Measurements from ENCODE around the gene ATG12. TPM values are rescaled to one million over a fixed set of nuclear protein-coding genes. Genes with fewer than 3 reads are reported as not detected.

ATG12 gene
- total and polyA plus RNA-seq, 2 of the 13 experiments (the other 11 are each of a cell fraction or from before 2014, with no cell fraction given), result 46.4 to 58.1 TPM

DNA sequence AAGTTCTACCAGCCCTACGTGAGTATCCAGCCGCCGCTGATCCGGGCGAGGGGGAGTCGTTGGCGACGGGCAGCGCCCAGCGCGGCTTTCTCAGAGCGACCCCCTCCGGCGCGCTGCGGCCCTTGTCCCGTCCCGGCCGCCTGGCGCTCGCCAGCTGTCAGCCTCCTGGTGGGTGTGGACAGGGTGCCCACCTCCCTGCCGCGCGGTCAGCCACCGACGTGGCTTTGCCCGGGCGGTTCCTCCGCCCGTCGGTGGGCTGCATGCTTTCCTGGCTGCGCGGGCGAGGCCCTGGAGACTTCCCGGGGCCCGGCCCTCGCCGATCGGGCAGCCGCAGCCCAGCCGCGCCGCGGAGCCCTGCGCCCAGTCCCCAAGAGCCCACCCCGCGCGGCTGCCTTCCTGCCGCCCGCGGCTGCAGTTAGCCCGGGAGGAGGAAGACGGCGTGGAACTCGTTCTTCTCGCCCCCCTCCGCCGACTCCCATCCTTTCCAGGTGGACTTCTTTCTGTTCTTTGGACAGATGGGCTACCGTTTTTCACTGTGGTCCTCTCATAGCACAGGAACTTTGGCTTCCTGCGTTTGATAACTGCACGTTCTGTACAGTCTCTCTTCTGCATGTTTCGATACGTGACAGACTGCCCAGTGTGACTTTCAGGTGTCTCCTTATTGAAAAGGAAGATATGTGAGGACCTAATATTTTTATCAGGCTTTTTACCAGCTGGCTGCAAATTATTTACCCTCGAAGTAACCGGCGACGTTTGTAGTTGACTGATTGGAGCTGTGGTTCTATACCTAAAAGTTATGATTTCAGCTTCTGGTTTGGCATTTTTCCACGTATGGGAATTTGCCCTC, 947 bp upstream of the ATG12 start (continued):
- TF ChIP-seq NR1H2 (CRISPR knock-in tag; IDR thresholded peaks at IDR 0.05; ENCODE audit: borderline replicate concordance, low read depth) (no peak), ESRRA (CRISPR knock-in tag; IDR thresholded peaks at IDR 0.05; ENCODE audit: low read depth) (no peak), MAZ (IDR thresholded peaks at IDR 0.05; ENCODE audit: borderline replicate concordance, low read depth, low read length) (peak; percentile 55; the same call in 1 of the 2 replicates), MAZ (CRISPR knock-in tag; IDR thresholded peaks at IDR 0.05; ENCODE audit: low read depth) (peak; percentile 76; the same call in 1 of the 2 replicates), MED13 (CRISPR knock-in tag; IDR thresholded peaks at IDR 0.05) (peak; percentile 67; the same call in 1 of the 2 replicates), KDM3A (CRISPR knock-in tag; IDR thresholded peaks at IDR 0.05; ENCODE audit: low read depth) (no peak; the same call in 1 of the 2 replicates), ZNF543 (CRISPR knock-in tag; IDR thresholded peaks at IDR 0.05) (peak; percentile 63; the same call in 1 of the 2 replicates), RCOR2 (CRISPR knock-in tag; IDR thresholded peaks at IDR 0.05) (no peak), NR2F2 (IDR thresholded peaks at IDR 0.05; ENCODE audit: borderline replicate concordance, low read depth) (no peak), SMAD1 (CRISPR knock-in tag; IDR thresholded peaks at IDR 0.05; ENCODE audit: borderline replicate concordance, low read depth) (no peak), SPEN (CRISPR knock-in tag; IDR thresholded peaks at IDR 0.05; ENCODE audit: low read depth) (no peak), BRD4 (CRISPR knock-in tag; IDR thresholded peaks at IDR 0.05) (0 out of 2 replicates have a peak, but pooled peaks have one; percentile 43), HNRNPK (IDR thresholded peaks at IDR 0.05; ENCODE audit: low read depth, low read length, poor library complexity, severe bottlenecking) (peak; percentile 78), ZBTB7B (CRISPR knock-in tag; IDR thresholded peaks at IDR 0.05) (peak; percentile 80)
- TF ChIP-seq, protein P1, sequence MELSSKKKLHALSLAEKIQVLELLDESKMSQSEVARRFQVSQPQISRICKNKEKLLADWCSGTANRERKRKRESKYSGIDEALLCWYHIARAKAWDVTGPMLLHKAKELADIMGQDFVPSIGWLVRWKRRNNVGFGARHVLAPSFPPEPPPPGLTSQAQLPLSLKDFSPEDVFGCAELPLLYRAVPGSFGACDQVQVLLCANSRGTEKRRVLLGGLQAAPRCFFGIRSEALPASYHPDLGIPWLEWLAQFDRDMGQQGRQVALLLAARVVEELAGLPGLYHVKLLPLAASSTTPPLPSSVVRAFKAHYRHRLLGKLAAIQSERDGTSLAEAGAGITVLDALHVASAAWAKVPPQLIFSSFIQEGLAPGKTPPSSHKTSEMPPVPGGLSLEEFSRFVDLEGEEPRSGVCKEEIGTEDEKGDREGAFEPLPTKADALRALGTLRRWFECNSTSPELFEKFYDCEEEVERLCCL (CRISPR knock-in tag; IDR thresholded peaks at IDR 0.05; ENCODE audit: borderline replicate concordance), result no peak
- TF ChIP-seq, protein P2, sequence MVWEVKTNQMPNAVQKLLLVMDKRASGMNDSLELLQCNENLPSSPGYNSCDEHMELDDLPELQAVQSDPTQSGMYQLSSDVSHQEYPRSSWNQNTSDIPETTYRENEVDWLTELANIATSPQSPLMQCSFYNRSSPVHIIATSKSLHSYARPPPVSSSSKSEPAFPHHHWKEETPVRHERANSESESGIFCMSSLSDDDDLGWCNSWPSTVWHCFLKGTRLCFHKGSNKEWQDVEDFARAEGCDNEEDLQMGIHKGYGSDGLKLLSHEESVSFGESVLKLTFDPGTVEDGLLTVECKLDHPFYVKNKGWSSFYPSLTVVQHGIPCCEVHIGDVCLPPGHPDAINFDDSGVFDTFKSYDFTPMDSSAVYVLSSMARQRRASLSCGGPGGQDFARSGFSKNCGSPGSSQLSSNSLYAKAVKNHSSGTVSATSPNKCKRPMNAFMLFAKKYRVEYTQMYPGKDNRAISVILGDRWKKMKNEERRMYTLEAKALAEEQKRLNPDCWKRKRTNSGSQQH (CRISPR knock-in tag; IDR thresholded peaks at IDR 0.05; ENCODE audit: low read depth), result no peak
- TF ChIP-seq, protein P3, sequence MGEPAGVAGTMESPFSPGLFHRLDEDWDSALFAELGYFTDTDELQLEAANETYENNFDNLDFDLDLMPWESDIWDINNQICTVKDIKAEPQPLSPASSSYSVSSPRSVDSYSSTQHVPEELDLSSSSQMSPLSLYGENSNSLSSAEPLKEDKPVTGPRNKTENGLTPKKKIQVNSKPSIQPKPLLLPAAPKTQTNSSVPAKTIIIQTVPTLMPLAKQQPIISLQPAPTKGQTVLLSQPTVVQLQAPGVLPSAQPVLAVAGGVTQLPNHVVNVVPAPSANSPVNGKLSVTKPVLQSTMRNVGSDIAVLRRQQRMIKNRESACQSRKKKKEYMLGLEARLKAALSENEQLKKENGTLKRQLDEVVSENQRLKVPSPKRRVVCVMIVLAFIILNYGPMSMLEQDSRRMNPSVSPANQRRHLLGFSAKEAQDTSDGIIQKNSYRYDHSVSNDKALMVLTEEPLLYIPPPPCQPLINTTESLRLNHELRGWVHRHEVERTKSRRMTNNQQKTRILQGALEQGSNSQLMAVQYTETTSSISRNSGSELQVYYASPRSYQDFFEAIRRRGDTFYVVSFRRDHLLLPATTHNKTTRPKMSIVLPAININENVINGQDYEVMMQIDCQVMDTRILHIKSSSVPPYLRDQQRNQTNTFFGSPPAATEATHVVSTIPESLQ (CRISPR knock-in tag; conservative IDR thresholded peaks at IDR 0.05), result no peak
- TF ChIP-seq, protein P4, sequence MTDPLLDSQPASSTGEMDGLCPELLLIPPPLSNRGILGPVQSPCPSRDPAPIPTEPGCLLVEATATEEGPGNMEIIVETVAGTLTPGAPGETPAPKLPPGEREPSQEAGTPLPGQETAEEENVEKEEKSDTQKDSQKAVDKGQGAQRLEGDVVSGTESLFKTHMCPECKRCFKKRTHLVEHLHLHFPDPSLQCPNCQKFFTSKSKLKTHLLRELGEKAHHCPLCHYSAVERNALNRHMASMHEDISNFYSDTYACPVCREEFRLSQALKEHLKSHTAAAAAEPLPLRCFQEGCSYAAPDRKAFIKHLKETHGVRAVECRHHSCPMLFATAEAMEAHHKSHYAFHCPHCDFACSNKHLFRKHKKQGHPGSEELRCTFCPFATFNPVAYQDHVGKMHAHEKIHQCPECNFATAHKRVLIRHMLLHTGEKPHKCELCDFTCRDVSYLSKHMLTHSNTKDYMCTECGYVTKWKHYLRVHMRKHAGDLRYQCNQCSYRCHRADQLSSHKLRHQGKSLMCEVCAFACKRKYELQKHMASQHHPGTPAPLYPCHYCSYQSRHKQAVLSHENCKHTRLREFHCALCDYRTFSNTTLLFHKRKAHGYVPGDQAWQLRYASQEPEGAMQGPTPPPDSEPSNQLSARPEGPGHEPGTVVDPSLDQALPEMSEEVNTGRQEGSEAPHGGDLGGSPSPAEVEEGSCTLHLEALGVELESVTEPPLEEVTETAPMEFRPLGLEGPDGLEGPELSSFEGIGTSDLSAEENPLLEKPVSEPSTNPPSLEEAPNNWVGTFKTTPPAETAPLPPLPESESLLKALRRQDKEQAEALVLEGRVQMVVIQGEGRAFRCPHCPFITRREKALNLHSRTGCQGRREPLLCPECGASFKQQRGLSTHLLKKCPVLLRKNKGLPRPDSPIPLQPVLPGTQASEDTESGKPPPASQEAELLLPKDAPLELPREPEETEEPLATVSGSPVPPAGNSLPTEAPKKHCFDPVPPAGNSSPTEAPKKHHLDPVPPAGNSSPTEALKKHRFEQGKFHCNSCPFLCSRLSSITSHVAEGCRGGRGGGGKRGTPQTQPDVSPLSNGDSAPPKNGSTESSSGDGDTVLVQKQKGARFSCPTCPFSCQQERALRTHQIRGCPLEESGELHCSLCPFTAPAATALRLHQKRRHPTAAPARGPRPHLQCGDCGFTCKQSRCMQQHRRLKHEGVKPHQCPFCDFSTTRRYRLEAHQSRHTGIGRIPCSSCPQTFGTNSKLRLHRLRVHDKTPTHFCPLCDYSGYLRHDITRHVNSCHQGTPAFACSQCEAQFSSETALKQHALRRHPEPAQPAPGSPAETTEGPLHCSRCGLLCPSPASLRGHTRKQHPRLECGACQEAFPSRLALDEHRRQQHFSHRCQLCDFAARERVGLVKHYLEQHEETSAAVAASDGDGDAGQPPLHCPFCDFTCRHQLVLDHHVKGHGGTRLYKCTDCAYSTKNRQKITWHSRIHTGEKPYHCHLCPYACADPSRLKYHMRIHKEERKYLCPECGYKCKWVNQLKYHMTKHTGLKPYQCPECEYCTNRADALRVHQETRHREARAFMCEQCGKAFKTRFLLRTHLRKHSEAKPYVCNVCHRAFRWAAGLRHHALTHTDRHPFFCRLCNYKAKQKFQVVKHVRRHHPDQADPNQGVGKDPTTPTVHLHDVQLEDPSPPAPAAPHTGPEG (CRISPR knock-in tag; IDR thresholded peaks at IDR 0.05), result no peak

All from HepG2 (cell line).